Astrocyte of the cerebellum (primary cell): Measurements from ENCODE around the gene SPAG6.

Source experiments
- DNase-seq: peaks from one replicate; pipeline ENCODE4 v3.0.0-alpha.2; 2011; ENCODE audit warnings: low read depth
- H3K4me3 ChIP-seq: 2 replicates; pipeline ENCODE4 v1.5.1; 2011; ENCODE audit warnings: mild to moderate bottlenecking, low read depth, low read length, moderate library complexity
- CTCF ChIP-seq: IDR thresholded peaks from 2 replicates; pipeline ENCODE4 v1.5.1; 2012; ENCODE audit warnings: low read length, low read depth, moderate library complexity, mild to moderate bottlenecking; ENCODE audit errors: missing control alignments
- in situ Hi-C: cut with HindIII; loops from 2 replicates; pipeline ENCODE4 v1.10.0; 2017; ENCODE audit warnings: low sequenced_read_pairs

SPAG6 gene

GRCh38 chr10:22329150-22329549 is 16.1 kb upstream of the SPAG6 start:
- no peak for TF ChIP-seq CTCF
- in situ Hi-C loops: no loop called here
- no peak for DNase-seq
- no peak overlapping the region for H3K4me3 ChIP-seq

GRCh38 chr10:22332116-22332692 is 13.1 kb upstream of the SPAG6 start:
- in situ Hi-C loops: no loop called here
- no peak for TF ChIP-seq CTCF

GRCh38 chr10:22333167-22333974 is 11.9 kb upstream of the SPAG6 start:
- H3K4me3 ChIP-seq: no peak overlapping the region
- no peak for TF ChIP-seq CTCF
- in situ Hi-C loops: no loop called here
- DNase-seq: no peak

More at GRCh38 chr10:22332116-22332692, 13.1 kb upstream of the SPAG6 start:
- H3K4me3 ChIP-seq: no peak overlapping the region
- DNase-seq: no peak

GRCh38 chr10:22333975-22334282 is 11.4 kb upstream of the SPAG6 start:
- TF ChIP-seq CTCF: no peak
- in situ Hi-C loops: no loop called here
- peak overlapping the region; percentile 15 for H3K4me3 ChIP-seq
- no peak for DNase-seq

- TF ChIP-seq CTCF: no peak
- no peak for DNase-seq
- in situ Hi-C loops: no loop called here
- peak overlapping the region; percentile 32 for H3K4me3 ChIP-seq
Observed at GRCh38 chr10:22334414-22335172, 10.7 kb upstream of the SPAG6 start.

- TF ChIP-seq CTCF: no peak
- in situ Hi-C loops: no loop called here
- peak overlapping the region; percentile 32 for H3K4me3 ChIP-seq
- no peak for DNase-seq
Observed at GRCh38 chr10:22335173-22335933, 9.9 kb upstream of the SPAG6 start.
